Activated naive CD4-positive, alpha-beta T cell treated with anti-CD3 and anti-CD28 coated beads for 36 hours (primary cell): ENCODE measurements around the gene ZNF883. TPM values are rescaled to one million over a fixed set of nuclear protein-coding genes. Genes with fewer than 3 reads are reported as not detected.
"Not testable (repeated sequence)": the region's sequence is repeated elsewhere in the genome, so short reads cannot be mapped to it uniquely, and the experiment has no call there.

Experiments
- CTCF ChIA-PET: fragments of 350-600 bp; sonication (Branson Sonifier 250); formaldehyde crosslinking; loops from one replicate; lab custom pipeline; 2021; ENCODE audit warnings: antibody characterized with exemption; lab: Charles Lee
- DNase-seq: peaks from one replicate; pipeline ENCODE4 v3.0.0-alpha.2; 2020
- H3K27ac Mint-ChIP-seq: one replicate; pipeline ENCODE4 v1.8.0; 2021; ENCODE audit warnings: mild to moderate bottlenecking, mixed read lengths
- H3K27me3 Mint-ChIP-seq: one replicate; pipeline ENCODE4 v1.8.0; 2021; ENCODE audit warnings: low read depth, mixed read lengths
- H3K36me3 Mint-ChIP-seq: one replicate; pipeline ENCODE4 v1.8.0; 2021; ENCODE audit warnings: low read depth, mixed read lengths
- H3K4me1 Mint-ChIP-seq: one replicate; pipeline ENCODE4 v1.8.0; 2021; ENCODE audit warnings: low read depth, mixed read lengths
- H3K4me3 Mint-ChIP-seq: one replicate; pipeline ENCODE4 v1.8.0; 2021; ENCODE audit warnings: mild to moderate bottlenecking, moderate library complexity, mixed read lengths
- H3K9me3 Mint-ChIP-seq: one replicate; pipeline ENCODE4 v1.8.0; 2021; ENCODE audit warnings: mixed read lengths
- intact Hi-C: fragments of 100-400 bp; cut with micrococcal nuclease; formaldehyde crosslinking; loops from one replicate; pipeline ENCODE4 v1.15.1; 2023
- total RNA-seq, 2 experiments: library from RNA; stranded (reverse); gene quantifications; one replicate each; pipeline ENCODE4 v1.2.3, GENCODE V29; 2021

ZNF883 gene
- under 1 TPM; 0.44 to 0.60 TPM for total RNA-seq

DNA sequence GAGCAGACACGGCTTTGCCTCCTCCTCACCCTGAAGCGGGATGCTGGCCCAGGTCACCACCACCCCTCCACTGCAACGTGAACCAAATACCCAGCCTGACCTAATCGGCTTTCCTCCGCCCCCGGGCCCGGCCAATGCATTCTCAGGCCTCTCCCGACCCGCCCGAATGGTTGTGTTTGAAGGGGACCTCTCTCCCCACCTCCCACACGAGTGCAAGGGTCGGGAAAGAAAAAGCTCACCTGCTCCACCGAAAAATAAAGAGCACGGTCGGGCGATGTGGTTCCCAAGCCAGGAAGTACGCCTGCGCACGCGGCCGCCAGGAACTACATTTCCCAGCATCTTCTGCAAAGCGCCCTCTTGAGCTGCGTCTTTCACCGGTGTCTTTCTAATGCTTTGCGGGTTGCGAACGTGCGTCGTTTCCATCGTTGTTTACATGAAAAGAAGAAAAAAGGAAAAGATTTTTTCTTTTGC is at the start of gene ZNF883:
ZNF883 (minus strand) TSS at position 282 of the 471 bp plus-strand sequence.
- H3K4me3 Mint-ChIP-seq: peak within 1 kb of the TSS; percentile 58
- intact Hi-C loops: no loop called here

GRCh38 chr9:113061072-113061850 is 49.3 kb upstream of the ZNF883 start:
- H3K9me3 Mint-ChIP-seq, H3K27ac Mint-ChIP-seq, H3K4me3 Mint-ChIP-seq, H3K4me1 Mint-ChIP-seq, H3K36me3 Mint-ChIP-seq, intact Hi-C loops, CTCF ChIA-PET: not testable (repeated sequence)
- H3K27me3 Mint-ChIP-seq: peaks cover 11% of the 10 kb centered on the region
- peak; percentile 5 for DNase-seq

More for the DNA sequence above, at the start of gene ZNF883:
- H3K27ac Mint-ChIP-seq: no peak within 1 kb of the TSS
- peaks cover 27% of the 10 kb centered on the region for H3K9me3 Mint-ChIP-seq
- DNase-seq: peak; percentile 37
- H3K36me3 Mint-ChIP-seq: peaks cover 2% of the 10 kb centered on the region
- CTCF ChIA-PET: no interaction called here
- peaks cover 3% of the 10 kb centered on the region for H3K4me1 Mint-ChIP-seq
- peaks cover 22% of the 10 kb centered on the region for H3K27me3 Mint-ChIP-seq

- H3K36me3 Mint-ChIP-seq, H3K9me3 Mint-ChIP-seq, CTCF ChIA-PET, H3K4me3 Mint-ChIP-seq, H3K4me1 Mint-ChIP-seq, H3K27ac Mint-ChIP-seq, intact Hi-C loops: not testable (repeated sequence)
- peak; percentile 17 for DNase-seq
- H3K27me3 Mint-ChIP-seq: peaks cover 11% of the 10 kb centered on the region
Observed at GRCh38 chr9:113059581-113060284, 47.7 kb upstream of the ZNF883 start.

GRCh38 chr9:113057193-113057592 is 45.2 kb upstream of the ZNF883 start:
- DNase-seq: no peak
- H3K9me3 Mint-ChIP-seq: peaks cover 8% of the 10 kb centered on the region
- H3K27me3 Mint-ChIP-seq: peaks cover 11% of the 10 kb centered on the region
- CTCF ChIA-PET: no interaction called here
- H3K4me3 Mint-ChIP-seq: no peak overlapping the region
- peaks cover 7% of the 10 kb centered on the region for H3K36me3 Mint-ChIP-seq
- H3K27ac Mint-ChIP-seq: no peak overlapping the region
- H3K4me1 Mint-ChIP-seq: no peaks in the 10 kb centered on the region
- intact Hi-C loops: no loop called here

DNA sequence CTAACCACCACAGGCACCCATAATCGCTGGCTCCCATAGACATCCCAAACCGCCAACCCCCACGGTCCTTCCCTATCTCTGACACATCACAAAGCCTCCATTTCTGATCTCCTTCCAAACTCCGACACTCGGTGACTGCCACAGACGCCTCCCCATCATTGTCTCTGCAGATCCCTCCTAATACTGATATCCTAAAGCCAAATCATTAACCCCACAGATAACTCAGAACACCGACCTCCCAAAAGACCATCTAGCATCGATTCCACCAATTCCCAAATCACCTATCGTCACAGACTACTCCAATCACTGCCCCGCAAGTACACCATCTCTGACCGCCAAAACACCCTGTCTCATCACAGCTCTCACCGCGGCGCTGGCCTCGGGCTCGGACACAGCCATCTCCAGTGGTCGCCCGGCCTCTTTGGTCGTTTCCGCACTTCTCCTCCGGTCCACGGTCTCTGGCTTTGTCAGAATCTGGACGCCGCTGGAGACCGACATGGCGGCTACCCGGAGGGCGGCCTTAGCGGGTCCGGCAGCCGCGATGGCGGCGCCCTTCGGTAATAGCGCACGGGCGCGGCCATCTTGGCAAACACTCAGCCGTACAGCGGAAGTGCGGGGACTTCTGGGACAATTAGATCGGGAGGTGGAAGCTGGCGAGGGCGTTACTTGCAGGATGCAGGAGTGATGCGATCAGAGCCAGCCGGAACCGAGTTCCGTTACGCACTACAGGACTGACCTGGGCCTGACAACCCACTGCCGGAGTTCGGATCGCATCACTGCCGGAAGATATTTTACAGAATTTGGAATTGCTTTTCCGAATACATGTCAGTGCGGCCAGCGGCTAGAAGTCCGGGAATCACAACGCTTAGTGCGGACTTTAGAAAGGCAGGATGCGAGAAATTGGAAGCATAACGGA is 44.5 kb upstream of the ZNF883 start, which contains the start of gene ZFP37:
ZFP37 (minus strand) TSS at position 534 of the 916 bp plus-strand sequence; CDS start at position 498, 36 bp downstream.
- intact Hi-C loops: no loop called here

DNA sequence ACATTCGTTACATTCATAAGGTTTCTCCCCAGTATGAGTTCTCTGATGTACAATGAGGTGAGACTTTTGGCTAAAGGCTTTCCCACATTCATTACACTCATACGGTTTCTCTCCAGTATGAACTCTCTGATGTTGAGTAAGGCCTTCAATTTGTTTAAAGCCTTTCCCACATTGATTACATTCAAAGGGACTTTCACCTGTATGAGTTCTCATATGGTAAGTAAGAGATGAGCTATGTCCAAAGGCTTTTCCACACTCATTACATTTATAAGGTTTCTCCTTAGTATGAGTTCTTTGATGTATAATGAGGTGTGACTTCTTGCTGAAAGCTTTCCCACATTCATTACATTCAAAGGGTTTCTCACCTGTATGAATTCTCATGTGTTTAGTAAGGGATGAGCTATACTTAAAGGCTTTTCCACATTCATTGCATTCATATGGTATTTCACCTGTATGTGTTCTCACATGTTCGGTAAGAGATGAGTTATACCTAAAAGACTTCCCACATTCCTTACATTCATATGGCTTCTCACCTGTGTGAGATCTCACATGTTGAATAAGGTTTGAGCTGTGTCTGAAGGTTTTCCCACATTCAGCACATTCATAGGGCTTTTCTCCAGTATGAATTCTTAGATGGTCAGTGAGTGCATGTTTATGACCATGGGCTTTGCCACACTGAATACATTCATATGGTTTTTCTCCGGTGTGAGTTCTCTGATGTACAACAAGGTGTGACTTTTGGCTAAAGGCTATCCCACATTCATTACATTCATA is 31.1 kb upstream of the ZNF883 start:
- Mint-ChIP-seq H3K9me3 (peaks cover 64% of the 10 kb centered on the region), H3K36me3 (peaks cover 53% of the 10 kb centered on the region), H3K4me3 (no peak overlapping the region), H3K27ac (no peak overlapping the region), H3K27me3 (no peaks in the 10 kb centered on the region), H3K4me1 (no peaks in the 10 kb centered on the region)
- DNase-seq: no peak
- CTCF ChIA-PET: interaction anchor here (1.5 to 1.6 kb wide), 2 partner anchors 9 to 69 kb away, joined by 4 to 5 read pairs; no protein-coding TSS in a partner anchor
- intact Hi-C loops: no loop called here

More for the DNA sequence above, 44.5 kb upstream of the ZNF883 start, which contains the start of gene ZFP37:
- no peak within 1 kb of the TSS for H3K4me3 Mint-ChIP-seq
- H3K4me1 Mint-ChIP-seq: no peaks in the 10 kb centered on the region
- no peak within 1 kb of the TSS for H3K27ac Mint-ChIP-seq
- H3K36me3 Mint-ChIP-seq: peaks cover 7% of the 10 kb centered on the region
- CTCF ChIA-PET: no interaction called here
- peaks cover 8% of the 10 kb centered on the region for H3K9me3 Mint-ChIP-seq
- peaks cover 11% of the 10 kb centered on the region for H3K27me3 Mint-ChIP-seq
- DNase-seq: peak; percentile 81

DNA sequence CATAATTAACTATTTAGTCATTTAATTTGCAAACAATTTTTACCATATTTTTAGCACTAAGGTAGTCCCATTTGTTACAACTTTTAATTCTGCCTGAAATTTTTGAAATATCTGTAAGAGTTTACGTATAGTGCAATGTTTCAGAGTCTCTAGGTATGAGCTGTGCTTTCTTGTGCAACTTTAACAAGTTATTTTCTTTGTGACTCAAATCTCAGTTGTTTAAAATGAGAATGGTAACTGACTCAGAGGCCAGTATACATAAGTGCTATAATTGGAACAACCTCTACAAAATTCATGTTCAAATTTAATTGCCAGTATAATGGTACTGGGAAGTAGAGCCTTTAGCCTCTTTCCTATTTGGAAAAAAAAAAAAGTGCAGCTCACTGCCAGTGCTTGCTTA is 14.2 kb upstream of the ZNF883 start:
- H3K27ac Mint-ChIP-seq: no peak overlapping the region
- no peaks in the 10 kb centered on the region for H3K27me3 Mint-ChIP-seq
- peaks cover 2% of the 10 kb centered on the region for H3K36me3 Mint-ChIP-seq
- H3K4me3 Mint-ChIP-seq: no peak overlapping the region
- CTCF ChIA-PET: interaction anchor here (0.6 kb wide), 1 partner anchor 1498 kb away, joined by 3 read pairs; no protein-coding TSS in a partner anchor
- intact Hi-C loops: no loop called here
- no peak for DNase-seq
- no peaks in the 10 kb centered on the region for H3K4me1 Mint-ChIP-seq
- H3K9me3 Mint-ChIP-seq: peaks cover 36% of the 10 kb centered on the region

- intact Hi-C loops: no loop called here
- H3K9me3 Mint-ChIP-seq: peaks cover 36% of the 10 kb centered on the region
- CTCF ChIA-PET: no interaction called here
- no peak overlapping the region for H3K27ac Mint-ChIP-seq
- no peak overlapping the region for H3K4me3 Mint-ChIP-seq
- H3K27me3 Mint-ChIP-seq: peaks cover 8% of the 10 kb centered on the region
- no peak for DNase-seq
- H3K36me3 Mint-ChIP-seq: peaks cover 3% of the 10 kb centered on the region
- no peaks in the 10 kb centered on the region for H3K4me1 Mint-ChIP-seq
Observed at GRCh38 chr9:113018247-113018646, 6.3 kb upstream of the ZNF883 start.

- no peak for DNase-seq
- peaks cover 3% of the 10 kb centered on the region for H3K4me1 Mint-ChIP-seq
- H3K36me3 Mint-ChIP-seq: peaks cover 2% of the 10 kb centered on the region
- intact Hi-C loops: no loop called here
- CTCF ChIA-PET: no interaction called here
- peaks cover 22% of the 10 kb centered on the region for H3K27me3 Mint-ChIP-seq
- no peak overlapping the region for H3K27ac Mint-ChIP-seq
- H3K9me3 Mint-ChIP-seq: peaks cover 23% of the 10 kb centered on the region
- H3K4me3 Mint-ChIP-seq: no peak overlapping the region
Observed at GRCh38 chr9:113012492-113012891, 500 bp upstream of the ZNF883 start.

GRCh38 chr9:113005777-113006176 is 6.2 kb downstream of the ZNF883 start:
- CTCF ChIA-PET: no interaction called here
- H3K9me3 Mint-ChIP-seq: peaks cover 34% of the 10 kb centered on the region
- peaks cover 4% of the 10 kb centered on the region for H3K27me3 Mint-ChIP-seq
- H3K27ac Mint-ChIP-seq: no peak overlapping the region
- H3K4me3 Mint-ChIP-seq: no peak overlapping the region
- intact Hi-C loops: no loop called here
- H3K4me1 Mint-ChIP-seq: no peaks in the 10 kb centered on the region
- peaks cover 2% of the 10 kb centered on the region for H3K36me3 Mint-ChIP-seq
- DNase-seq: no peak

GRCh38 chr9:112997236-112997941 is 14.6 kb downstream of the ZNF883 start:
- Mint-ChIP-seq H3K27me3 (no peaks in the 10 kb centered on the region), H3K4me3 (no peak overlapping the region), H3K36me3 (peaks cover 29% of the 10 kb centered on the region), H3K27ac (no peak overlapping the region), H3K9me3 (peaks cover 49% of the 10 kb centered on the region), H3K4me1 (no peaks in the 10 kb centered on the region)
- CTCF ChIA-PET: no interaction called here
- no peak for DNase-seq
- intact Hi-C loops: no loop called here
